GM19395 (cell line): ENCODE data around the gene NUAK1.

Experiments
- ATAC-seq: cut with Tn5 transposase; IDR thresholded peaks from one replicate; pipeline ENCODE4 v1.9.1; 2021; ENCODE audit warnings: mild to moderate bottlenecking, moderate library complexity; ENCODE audit not compliant: unreplicated experiment

The NUAK1 gene

DNA sequence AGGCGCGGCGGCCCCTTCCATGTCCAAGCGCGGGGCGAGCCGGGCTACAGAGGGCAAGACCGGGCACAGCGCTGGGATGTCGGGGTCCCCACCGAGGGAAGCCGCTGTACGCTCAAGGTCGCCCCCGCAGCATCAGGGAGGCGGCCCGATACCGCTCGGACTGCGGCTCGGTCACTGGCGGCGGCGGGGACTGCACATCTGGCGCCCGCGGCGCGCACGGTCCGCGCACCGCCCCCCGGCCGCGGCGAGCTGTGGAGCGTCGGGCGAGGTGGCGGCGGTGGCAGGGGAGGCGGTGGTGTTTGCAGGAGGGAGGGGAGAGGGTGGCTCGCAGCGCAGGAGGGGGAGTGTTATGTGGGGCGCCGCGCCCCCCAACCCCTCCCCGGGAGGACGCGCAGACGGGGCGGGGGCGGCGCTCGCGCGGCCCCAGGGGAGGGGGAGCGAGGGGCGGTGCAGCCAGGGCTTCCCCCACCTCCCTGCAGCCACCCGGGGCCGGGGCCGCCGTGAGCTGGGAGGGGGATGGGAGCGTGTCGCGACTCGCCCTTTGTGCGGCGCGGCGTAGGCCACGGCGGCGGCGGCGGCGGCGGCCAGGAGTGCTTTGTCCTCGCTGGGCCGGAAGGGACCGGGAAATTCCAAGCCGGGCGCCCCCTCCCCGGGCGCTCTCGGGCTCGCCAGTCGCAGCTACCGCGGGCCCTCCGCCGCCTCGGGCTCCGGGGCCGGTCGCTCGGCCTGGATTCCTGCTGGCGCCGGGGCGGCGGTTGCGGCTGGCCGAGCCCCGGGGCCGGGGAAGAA, at the start of gene NUAK1:
Gene NUAK1, minus strand, starts transcription at position 322 of the 789 bp plus-strand sequence. Its CDS starts 301 bp downstream, at position 21.
- no peak for ATAC-seq

DNA sequence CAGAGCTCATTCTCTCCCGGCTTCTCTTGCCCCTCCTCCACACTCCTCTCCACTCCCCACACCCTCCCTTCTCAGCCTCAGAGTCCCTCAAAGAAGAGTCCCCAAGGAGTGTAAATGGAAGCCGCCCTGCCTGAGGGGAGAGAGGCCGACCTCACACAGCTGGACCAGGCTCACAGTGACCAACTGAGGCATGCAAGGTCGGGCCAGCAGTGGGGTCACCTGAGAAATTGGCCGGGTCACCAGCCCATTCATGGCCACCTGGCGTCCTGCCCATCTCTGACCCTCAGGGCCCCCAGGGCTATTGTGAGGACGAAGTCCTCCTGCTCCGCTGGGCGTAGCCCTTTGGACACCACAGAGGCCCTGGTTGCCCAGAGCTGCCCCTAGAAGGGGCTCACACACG, 49.5 kb upstream of the NUAK1 start:
- ATAC-seq = no peak

DNA sequence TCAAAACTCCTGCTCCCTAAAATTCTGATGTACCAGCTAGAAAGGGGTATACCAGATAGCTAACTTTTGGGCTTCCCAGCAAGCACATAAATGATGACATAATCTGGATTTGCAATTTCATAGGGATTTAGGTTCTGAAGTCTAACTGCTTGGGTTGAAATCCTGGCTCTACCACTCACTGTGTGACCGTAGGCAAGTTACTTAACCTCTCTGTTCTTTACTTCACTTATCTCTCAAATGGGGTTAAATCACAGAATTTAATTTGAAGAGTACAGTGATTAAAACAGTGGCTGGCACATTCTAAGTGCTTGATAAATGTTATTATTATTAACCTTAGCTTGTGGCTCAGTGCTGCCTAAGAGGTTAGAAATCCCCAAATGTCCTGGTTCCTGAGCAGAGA, 49.1 kb upstream of the NUAK1 start:
- ATAC-seq = no peak

DNA sequence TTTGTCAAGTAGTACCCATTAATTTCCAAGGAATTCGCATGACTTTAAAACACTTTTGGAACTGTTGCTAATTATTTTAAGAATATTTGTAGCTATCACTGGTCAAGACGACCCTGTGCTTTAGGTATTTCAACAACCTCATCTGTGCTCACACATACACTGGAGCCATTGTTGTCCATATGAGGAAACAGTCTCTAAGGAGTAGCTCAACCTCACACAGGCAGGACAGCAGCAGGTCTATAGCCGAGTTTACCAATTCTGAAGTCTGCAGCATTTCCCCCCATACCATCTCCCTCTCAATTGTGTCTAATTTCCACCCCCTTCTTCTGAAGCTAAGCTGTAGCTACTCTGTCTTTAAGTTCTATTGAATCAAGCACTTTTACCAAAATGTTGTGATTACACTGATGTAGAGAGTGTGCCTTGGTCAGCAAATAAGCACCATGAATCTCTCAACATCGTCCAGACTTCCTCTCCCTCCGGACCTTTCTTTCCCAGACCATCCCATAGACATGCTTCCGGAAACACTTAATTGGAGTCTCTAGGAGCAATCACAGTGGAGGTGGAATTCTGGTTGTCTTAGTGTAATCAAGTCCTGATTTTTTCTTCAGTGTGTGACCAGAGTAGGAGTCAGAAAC, 48.5 kb upstream of the NUAK1 start:
- ATAC-seq = no peak

DNA sequence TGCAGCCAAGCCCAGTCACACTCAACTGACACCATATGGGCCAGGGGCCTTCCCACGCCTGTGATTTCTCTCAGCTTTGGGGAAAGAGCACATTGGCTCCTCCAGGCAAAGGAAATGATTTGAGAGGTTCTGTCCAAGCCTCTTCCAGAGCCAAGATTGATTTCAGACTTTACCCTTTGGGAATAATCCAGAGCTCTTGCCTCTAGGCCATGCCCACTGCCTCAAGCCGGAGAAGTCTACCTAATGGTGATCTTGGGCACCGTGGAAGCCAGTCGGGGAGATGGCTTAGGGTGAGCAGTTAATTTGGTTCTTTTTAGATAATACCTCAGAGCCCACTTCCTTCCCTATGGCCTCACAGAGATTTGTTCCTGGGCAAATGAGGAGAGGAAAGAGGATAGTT, 45.0 kb upstream of the NUAK1 start:
- no peak for ATAC-seq

DNA sequence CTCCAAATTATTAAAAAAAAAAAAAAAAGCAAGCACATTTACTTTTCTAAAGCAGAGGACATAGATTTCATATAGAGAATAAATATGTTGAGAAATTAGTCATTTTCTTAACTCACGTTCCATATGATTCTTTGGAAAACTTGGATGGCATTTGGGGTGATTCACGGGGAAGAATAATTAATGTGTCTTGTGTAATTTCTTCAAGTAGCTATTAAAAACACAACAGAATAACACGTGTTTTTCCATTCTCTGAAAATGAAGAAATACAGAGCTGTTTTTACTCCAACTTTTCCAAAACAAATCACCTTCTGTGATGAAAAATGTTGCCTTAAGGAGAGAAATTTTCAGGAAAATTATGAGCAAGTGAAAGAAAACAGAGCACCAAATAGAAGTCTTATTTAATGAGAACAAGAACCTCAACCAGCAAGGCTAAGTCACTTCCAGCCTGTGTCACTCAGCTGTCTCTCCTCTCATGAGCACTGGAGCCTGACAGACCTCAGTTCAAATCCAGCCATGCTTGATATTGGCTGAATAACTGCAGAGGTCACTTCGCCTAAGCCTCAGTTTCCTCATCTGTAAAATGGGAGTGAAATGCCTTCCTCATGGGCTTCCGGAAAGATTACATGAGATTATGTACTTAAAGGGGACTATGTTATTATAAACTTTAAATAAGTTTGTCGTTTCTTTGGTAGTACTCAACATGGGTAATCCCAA, 42.8 kb upstream of the NUAK1 start:
- no peak for ATAC-seq

DNA sequence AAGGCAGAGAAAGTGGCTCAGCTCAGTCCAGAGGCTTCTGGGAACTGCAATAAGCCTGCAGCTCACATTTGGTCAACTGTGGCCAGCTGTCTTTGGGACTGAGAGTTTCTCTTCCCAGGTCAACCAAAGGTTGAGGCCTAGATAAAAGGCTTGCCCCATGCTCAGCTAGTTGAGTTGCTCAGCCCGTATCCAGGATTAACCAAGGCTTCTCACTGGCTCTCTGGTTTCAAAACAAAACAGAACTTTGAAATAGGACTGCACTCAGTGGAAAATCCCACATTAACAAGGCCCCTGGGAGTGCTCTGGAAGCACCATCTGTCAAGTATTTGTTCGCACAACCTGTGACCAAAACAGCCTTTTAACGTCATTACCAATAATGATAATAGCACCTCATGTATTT, 40.3 kb upstream of the NUAK1 start:
- ATAC-seq = no peak

DNA sequence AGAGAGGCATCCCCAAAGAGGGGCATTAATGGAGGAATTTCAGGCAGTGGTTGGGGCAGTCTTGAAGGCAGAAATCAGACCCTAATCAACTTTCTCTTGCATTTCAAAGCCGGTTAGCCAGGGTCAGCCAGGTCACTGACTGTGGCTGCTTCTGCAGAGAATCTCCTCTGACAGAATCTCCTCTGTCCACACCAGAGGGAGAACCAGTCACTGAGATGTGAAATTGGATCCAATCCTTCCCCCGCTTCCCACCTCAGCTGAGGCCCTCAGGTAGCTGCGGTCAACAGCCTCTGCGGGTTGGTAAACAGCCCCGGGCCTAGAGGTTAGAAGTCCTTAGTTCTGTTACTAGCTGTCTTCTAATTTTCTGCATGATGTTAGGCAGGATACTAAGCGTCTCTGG, 39.8 kb upstream of the NUAK1 start:
- no peak for ATAC-seq

DNA sequence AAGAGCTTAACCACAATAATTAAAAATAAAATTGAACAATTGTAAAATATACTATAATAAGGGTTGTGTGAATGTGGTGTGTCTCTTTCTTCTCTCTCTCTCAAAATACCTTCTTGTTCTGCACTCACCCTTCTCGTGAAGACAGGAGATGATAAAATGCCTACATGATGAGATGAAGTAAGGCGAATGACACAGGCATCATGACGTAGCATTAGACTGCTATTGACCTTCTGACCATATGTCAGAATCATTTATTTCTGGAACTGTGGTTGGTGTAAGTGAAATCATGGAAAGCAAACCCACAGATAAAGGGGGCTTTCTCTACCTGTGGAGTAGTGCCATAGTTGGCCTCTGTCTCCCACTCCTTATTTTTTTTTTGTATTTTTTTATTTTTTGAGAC, 37.8 kb upstream of the NUAK1 start:
- no peak for ATAC-seq

DNA sequence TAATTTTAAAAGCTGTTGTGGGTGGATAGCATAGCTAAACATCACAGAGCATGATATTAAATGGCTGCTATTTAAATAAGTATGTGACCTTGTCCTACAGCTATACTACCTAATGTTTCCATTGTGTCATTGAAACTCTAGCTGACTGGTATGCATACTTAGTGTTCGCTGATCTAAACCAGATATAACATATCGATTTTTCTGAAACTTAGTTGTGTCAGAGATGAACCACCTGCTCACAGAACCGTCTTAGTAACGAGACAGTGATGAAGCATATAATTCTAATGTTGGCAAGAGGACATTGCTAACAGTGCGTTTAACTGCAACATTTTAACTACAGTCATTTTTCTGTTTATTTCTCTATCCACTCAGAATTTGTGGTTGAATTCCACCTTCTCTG, 36.1 kb upstream of the NUAK1 start:
- ATAC-seq = no peak

DNA sequence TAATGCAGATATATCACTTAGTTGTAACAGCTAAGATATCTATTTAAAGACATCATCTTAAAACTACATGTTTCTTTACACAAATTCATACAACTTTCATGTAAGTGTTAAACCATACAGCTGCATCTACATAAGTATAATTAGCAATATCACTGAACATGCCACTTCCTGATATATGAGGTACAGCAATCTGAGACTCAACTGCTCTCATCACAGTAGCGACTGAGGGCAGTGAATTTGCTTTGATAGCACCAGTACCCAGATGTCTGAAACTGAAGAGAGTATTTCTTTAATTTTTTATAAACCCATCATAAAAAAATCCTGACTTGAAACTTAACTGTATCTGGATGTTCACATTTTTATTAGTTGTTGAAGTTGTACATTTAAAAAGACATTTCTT, 34.7 kb upstream of the NUAK1 start:
- no peak for ATAC-seq

DNA sequence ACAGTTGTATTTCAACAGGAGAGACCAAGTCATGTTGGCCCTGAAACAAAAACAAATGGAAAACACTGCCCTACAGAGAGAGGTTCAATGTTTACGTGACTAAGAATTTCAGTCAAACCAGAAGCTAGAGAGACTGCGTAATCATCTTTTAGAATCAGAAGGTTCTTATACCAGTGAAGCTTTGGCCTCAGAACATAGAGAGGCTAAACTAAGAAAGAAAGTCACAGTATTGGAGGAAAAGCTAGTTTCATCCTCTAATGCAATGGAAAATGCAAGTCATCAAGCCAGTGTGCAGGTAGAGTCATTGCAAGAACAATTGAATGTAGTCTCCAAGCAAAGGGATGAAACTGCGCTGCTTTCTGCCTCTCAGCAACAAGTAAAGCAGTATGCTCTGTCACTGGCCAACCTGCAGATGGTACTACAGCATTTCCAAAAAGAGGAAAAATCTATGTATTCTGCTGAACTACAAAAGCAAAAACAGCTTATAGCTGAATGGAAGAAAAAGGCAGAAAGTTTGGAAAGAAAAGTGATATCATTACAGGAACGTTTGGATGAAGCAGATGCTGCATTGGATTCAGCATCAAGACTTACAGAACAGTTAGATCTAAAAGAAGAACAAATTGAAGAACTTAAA, 32.5 kb upstream of the NUAK1 start:
- no peak for ATAC-seq

DNA sequence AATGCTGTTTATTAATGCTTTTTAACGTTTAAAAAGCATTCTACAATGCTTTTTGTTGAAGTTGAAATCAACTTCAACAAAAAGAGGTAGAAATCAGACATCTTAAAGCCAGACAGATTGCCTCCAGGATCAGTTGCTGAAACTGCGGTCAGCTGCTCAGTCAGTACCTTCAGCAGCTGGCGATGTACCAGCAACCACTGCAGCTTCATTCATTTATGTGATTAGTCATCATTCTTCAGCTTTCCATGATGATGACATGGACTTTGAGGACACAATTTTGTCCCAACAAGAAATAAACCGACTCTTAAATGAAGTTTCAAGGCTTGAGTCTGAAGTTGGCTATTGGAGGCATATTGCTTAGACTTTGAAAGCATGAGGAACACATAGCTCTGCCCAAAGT, 31.5 kb upstream of the NUAK1 start:
- ATAC-seq = no peak

DNA sequence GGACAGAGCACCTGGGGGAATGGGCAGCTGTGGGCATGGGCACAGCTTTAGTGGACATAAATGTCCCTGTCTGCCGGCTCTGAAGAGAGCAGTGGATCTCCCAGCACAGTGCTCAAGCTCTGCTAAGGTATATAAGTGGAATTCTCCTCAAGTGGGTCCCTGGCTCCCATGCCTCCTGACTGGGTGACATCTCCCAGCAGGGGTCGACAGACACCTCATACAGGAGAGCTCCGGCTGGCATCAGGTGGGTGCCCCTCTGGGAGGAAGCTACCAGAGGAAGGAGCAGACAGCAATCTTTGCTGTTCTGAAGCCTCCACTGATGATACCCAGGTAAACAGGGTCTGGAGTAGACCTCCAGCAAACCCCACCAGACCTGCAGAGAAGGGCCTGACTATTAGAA, 25.0 kb upstream of the NUAK1 start:
- no peak for ATAC-seq

DNA sequence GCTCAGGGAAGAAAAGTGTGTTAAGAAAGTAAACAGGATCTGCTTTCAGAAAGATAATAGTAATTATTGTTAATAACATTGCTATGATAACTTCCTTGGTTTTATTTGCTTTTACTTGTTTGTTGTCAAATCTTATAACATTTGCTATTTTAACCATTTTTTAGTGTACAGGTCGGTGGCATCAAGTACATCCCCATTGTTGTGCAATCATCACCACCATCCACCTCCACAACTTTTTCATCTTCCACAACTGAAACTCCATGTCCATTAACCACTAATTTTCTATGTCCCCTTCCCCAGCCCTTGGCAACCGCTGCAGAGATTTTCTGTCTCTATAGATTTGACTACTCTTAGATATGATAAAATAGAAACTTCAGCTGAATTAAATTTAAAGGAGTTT, 22.7 kb upstream of the NUAK1 start:
- no peak for ATAC-seq

DNA sequence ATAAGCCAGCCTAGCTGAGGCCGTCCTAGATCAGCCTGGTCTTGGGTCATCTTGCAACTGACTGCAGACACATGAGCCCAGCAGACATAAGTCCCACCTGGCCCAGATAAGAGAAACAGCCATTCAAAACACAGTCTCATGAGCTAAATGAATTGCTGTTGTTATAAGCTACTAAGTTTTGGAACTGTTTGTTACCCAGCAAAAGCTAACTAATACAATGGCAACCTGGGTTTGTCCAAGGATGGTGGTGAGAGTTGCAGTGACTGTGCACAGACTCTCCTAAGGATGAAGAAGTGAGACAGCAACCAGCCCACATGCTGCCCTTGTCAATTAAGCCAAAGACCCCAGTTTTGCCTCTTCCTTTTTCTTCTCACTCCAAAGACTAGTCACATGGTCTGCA, 22.2 kb upstream of the NUAK1 start:
- no peak for ATAC-seq

DNA sequence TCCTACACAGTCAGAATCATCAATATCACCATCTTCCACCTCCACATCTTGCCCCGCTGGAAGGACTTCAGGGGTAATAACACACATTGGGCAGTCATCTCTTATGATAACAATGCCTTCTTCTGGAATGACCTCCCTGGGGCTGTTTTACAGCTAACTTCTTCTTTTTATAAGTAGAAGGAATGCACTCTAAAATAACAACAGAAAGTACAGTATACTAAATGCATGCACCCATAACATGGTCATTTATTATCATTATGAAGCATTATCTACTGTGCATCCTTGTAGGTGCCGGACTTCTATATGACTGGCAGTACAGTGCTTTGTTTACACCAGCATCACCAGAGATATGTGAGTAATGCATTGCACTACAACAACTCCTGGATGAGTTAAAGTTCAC, 19.0 kb upstream of the NUAK1 start:
- no peak for ATAC-seq

DNA sequence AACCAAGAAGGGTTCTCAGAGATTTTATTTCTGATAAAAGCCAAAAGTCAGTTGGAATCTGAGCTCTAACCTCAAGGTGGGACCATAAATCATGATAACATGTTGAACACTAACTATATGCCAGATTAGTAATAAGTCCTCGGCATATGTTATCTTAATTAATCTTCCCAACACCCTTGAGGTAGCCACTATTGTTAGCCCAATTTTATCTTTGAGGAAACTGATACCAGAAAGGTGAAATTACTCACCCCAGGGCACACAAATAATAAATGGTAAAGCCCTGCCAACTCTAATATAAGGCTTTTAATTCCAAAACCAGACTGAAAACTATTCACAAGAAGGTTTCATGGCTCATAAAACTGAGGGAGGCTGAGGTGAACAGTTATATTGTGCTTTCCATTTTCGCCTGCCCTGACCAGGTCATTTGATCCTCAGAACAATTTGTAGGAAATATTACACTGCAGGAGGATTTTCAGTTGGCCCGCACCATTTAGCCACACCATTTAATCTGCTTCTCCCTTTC, 16.1 kb upstream of the NUAK1 start:
- ATAC-seq = no peak

DNA sequence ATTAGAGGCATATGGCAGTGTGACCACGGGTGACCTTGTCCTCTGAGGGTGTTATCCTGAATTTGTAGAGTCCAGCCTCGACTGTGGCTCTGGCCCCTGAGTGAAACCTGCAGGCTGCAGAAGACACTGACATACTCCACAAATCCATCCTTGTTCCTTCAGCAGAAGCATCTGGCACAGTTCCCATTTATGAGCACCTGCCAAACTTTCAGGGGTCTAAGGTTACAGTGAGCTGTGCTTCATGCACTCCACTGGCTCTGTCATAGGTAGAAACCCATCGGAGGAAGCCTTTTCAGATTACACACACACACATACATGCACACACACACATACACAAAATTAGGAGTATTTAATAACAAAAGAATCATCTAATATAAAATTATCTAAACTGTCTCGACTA, 13.6 kb upstream of the NUAK1 start:
- ATAC-seq = no peak

DNA sequence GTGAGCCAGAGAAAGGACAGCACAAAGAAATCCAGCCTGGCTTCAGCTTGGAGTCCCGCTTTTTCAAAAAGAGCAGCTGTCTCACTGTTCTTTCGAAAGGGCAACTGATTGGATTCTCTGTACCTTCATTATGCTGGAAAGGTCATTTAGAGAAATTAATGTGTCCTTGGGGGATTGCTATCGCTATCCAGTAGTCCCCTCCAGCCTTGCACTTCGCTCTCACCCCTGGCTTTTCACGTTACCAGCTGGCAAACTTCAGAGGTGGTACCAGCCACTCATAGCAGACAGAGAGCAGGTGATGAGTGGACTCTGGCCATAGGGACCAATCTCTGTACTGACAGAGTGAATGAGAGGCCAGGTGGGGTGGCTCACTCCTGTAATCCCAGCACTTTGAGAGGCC, 11.8 kb upstream of the NUAK1 start:
- ATAC-seq = no peak

DNA sequence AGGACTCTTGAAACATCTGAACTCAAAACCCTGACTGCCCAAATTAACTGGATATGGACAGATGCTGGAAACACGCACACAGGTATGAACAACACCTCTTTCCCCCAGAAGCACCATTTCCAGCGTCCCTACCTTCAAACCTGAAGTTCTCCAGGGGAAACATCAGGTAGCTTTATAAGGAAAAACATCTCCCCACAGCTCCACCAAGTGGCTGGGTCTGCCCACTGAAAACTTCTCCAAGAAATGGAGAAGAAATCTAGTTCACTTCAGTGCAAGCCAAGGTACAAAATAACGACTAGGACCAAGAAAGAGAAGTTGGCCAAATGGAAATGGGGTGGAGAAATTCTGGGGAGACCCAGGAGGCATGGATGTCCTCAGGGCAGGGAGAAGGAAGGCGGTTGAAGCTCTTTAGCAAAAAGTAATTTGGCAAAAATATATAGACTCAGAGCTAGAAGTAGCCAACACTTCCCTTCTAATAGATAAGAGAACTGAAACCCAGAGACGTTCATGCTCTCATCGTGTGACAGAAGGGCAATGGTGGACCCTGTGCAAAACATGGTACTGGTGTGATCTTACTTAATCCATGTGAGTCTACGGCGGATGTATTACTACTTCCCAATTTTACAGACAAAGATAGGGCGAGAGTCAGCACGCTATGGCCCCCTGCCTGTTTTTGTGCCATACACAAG, 10.5 kb upstream of the NUAK1 start:
- no peak for ATAC-seq
